ENCODE measurements around the gene FAM124B.

Gene FAM124B

DNA sequence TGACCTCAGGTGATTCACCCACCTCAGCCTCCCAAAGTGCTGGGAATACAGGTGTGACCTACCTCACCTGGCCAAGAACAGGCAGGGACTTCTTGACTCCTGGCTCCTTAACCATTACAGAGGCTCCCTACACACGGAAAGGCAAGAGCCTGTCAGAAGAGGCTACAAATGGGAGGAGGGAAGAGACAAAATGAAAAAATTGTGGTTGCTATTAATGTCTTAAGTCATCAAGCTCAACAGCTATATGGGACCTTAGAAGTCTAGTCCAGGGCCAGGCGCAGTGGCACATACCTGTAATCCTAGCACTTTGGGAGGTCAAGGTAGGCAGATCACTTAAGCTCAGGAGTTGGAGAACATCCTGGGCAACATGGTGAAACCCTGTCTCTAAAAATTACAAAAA is 11.5 kb upstream of the FAM124B start:
- TF ChIP-seq, protein P1, sequence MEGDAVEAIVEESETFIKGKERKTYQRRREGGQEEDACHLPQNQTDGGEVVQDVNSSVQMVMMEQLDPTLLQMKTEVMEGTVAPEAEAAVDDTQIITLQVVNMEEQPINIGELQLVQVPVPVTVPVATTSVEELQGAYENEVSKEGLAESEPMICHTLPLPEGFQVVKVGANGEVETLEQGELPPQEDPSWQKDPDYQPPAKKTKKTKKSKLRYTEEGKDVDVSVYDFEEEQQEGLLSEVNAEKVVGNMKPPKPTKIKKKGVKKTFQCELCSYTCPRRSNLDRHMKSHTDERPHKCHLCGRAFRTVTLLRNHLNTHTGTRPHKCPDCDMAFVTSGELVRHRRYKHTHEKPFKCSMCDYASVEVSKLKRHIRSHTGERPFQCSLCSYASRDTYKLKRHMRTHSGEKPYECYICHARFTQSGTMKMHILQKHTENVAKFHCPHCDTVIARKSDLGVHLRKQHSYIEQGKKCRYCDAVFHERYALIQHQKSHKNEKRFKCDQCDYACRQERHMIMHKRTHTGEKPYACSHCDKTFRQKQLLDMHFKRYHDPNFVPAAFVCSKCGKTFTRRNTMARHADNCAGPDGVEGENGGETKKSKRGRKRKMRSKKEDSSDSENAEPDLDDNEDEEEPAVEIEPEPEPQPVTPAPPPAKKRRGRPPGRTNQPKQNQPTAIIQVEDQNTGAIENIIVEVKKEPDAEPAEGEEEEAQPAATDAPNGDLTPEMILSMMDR (IDR thresholded peaks at IDR 0.05), result no peak

- TF ChIP-seq, protein P1 (IDR thresholded peaks at IDR 0.05), result no peak
Measured at GRCh38 chr2:224412141-224413015, 10.5 kb upstream of the FAM124B start.

GRCh38 chr2:224410946-224411561 is 9.1 kb upstream of the FAM124B start:
- TF ChIP-seq, protein P1 (IDR thresholded peaks at IDR 0.05), result no peak

DNA sequence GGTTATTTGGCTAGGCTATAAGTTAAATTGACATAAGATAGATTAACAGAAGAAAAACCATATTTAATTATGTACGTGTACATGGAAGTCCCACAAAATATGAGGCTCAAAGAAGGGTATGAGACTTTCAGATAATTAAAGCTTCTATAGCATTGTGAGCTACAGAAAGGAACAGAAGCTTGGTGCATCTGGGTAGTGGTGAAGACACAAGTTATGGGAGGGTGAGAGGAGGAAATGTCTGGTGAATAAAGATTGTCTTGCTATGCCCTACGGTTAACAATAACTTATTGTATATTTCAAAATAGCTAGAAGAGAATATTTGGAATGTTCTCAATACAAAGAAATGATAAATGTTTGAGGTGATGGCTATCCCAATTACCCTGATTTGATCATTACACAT is 6.8 kb upstream of the FAM124B start:
- TF ChIP-seq, protein P1 (IDR thresholded peaks at IDR 0.05), result no peak

- TF ChIP-seq, protein P1 (IDR thresholded peaks at IDR 0.05), result no peak
Measured at GRCh38 chr2:224407241-224407701, 5.4 kb upstream of the FAM124B start.

GRCh38 chr2:224405841-224406370 is 4.0 kb upstream of the FAM124B start:
- TF ChIP-seq, protein P1 (IDR thresholded peaks at IDR 0.05), result no peak

GRCh38 chr2:224405412-224405811 is 3.5 kb upstream of the FAM124B start:
- TF ChIP-seq, protein P1 (IDR thresholded peaks at IDR 0.05), result no peak

All from LNCAP (cell line).